Activated CD8-positive, alpha-beta memory T cell treated with anti-CD3 and anti-CD28 coated beads, Interleukin-2, amount 50 U/mL, for 48 hours (primary cell): ENCODE measurements around the gene NEGR1.

Experiments used
- DNase-seq: peaks from one replicate; pipeline ENCODE4 v3.0.0-alpha.2; 2020

NEGR1 gene

DNA sequence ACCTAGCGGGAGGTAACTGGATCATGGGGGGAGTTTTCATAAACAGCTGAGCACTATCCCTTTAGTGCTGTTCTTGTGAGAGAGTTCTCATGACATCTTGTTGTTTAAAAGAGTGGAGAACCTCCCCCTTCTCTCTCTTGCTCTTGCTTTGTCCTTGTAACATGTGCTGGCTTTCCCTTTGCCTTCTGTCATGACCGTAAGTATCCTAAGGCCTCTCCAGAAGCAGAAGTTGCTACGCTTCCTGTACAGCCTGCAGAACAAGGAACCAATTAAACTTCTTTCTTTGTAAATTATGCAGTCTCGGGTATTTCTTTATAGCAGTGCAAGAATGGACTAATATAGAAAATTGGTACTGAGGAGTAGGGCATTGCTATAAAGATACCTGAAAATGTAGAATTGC is 515.6 kb downstream of the NEGR1 start:
- no peak for DNase-seq

DNA sequence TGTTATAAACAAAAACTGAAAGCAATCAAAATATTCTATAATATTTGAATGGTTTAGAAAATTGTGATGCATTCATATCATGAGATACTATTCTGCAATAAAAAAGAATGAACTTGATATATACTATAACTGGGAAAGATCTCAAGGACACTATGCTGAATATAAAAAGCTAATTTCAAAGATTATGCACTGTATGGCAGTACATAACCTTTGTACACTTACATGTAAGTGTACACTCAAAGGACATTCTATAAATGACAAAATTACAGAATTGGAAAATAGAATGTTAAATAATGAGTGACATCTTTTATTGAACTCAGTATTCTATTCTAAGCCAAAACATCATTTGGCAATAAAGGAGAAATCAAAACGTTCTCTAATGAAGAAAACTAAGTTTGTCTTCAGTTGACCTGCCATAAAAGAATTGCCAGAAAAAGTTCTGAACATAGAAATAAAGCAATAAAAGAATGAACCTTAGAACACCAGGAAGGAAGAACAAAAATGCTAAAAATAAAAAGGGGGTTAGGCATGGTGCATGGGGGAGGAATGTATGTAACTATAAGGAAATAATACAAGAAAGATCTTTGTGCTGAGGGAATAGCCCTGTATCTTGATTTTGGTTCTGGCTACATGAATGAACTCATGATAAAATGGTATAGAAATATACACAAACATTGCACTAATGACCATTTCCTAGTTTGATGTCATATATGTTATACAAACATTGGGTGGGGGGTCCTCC is 519.7 kb downstream of the NEGR1 start:
- DNase-seq = no peak

DNA sequence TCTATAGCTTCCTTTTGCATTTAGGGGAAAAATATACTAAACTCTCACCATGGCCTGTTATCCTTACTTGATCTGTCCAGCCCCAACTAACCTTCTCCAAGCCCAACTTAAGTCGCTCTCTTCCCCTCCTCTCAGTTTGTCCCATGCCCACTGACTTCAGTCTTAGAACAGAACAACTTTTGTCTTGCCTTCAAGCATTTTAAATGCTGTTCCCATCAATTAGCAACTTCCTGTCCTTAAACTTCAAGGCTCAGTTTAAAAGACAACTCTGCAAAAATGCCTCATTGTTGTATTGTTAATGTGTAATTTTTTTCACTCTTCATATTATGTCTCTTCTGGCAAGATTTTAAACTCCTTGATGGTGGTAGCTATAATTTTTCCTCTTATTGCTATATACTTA is 526.9 kb downstream of the NEGR1 start:
- no peak for DNase-seq

DNA sequence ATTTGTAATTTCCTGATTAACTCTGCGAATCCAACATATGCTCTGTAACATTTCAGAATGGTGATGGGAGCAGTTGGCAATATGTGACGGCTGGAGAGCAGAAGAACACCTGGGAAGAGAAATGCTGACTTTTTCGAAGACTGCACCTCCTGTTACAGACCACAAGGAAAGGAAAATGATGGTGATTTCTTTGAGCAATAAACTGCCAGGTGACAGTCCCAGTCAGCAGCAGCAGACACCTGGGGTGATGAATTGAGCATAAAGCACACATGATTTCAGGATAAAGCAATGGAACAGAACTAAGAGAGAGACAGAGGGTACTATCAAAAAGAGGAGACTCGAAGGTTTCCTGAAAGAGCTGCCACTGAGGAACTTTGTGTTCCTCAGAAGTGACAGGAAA is 528.6 kb downstream of the NEGR1 start:
- DNase-seq = no peak

DNA sequence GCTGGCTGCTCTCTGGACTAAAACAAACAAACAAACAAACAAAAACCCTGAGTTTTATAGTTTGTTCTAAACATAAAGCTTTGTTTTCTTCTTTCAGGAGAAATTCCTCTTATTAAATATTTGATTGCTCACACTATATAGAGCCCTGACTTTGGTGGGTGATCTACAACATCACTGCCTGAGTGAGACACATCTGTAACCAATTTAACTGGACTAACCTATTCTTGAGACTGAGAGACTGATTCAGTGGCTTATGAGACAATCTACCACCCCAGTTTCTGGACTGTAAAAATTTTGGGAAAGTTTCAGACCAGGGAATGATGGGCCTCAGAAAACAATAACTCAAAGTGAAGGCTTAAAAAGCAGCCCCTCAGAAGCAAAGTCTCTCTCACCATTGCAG is 537.0 kb downstream of the NEGR1 start:
- no peak for DNase-seq

DNA sequence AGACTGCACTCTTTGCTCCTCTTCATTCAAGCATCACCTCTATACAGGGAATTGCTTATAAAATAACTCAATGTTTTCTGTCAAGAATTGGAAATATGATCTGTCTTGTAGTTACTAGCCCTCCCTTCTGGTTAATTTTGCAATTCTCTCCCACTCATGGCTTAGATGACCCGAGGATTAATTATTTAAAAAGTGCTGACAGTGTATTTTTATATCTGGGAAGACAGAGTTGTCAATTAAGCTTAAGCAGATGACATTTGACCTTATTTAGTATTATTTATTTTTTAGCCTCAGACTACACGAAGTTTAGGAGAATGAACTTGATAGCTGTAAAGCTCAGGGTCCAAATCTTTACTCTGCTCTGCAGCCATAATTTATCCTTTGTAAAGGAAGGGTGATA is 538.5 kb downstream of the NEGR1 start:
- no peak for DNase-seq

DNA sequence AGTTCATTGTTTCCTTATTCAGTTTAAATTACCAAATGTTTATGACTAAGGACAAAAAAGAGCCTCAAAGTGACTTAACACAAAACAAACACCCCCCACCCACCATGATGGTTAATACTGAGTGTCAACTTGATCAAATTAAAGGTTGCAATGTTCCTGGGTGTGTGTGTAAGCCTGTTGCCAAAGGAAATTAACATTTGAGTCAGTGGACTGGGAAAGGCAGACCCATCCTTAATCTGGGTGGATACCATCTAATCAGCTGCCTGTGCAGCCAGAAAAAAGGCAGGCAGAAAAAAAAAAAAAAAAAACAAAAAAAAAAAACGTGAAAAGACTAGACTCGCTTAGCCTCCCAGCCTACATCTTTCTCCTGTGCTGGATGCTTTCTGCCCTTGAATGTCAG is 543.4 kb downstream of the NEGR1 start:
- DNase-seq = no peak

DNA sequence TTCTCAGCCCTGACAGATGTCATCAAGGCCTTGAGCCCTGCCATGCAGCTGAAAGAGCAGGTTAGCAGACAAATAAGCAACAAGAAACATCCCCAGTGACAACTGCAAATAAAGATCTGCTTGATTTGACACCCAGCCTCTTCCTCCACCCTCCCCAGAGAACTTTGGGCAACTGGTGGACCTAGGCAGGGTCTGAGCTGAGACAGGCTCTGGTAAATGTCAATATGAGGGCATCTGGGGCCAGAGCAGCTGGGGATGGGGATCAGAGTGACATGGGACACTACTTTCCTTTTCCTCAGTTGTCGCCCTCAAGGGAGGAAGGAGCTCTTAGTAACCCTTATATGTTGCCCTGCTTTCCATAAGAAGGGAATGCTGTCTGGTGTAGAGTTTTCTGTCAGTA is 544.1 kb downstream of the NEGR1 start:
- no peak for DNase-seq

DNA sequence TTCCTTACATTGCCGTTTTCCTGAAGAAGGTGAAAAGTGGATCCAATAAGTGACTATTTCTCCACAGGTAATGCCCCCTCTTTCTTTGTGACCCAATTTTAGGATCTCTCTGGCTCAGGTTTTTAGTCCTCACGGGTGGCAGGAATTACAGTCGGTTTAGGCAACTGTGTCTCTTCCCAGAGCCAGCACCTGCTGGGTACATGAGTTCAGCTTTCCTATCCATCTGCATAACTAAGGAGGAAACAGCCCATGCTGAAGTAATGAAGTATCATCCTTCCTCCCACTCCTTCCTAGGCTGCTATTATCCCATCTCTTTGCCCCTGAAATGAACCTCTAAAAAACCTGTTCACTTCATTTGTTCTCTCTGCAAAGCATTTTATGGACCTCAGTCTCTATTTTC is 544.6 kb downstream of the NEGR1 start:
- DNase-seq = no peak

DNA sequence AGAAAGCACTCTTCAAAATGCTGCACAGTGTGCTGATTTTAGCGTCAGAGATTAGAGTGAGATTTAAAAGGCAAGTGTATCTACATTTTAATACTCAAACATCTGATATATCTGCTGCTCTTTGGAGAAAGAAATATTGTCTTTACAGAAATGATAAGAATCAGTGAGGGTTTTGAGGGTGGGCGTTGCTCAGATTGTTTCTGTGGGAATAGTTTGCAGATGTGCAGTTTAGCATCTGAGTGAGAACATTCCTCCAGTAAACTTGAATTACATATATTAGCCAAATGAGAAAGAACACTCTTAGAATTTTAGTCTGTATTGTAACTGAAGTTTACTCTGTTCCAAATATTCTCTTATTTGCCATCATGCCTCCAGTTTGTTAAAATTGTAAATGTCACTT is 549.2 kb downstream of the NEGR1 start:
- no peak for DNase-seq

DNA sequence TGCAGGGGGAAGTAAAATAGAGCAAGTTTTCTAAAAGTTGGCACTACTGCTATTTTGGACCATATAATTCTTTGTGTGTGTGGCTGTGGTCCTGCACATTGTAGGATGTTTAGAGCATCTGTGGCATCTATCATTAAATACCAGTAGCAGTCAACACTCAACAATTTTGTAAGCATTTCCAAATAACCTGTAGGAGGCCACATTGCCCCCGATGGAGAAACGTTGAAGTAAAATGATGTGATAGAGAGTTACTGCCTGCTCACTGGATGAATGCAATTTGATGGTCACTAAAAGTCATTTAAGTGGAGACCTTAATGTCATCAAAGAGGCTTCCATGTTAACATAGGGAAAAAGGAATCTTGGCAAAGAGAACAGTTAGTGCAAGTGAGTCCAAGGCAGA is 560.8 kb downstream of the NEGR1 start:
- no peak for DNase-seq

DNA sequence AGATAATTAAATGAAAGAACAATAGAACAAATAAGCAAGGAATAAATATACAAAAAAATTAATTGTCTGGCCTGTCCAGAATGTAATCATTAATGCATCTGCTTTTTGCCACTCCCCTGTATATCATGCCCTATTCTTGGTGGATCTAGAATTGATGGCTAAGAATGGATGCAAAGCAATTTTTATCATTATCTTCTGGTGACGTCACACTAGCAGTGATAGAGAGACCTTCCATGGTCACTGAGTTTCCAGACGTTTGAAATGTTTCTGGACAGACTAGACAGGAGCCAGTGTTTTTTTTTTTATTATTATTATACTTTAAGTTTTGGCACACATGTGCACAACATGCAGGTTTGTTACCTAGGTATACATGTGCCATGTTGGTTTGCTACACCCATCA is 563.0 kb downstream of the NEGR1 start:
- DNase-seq = no peak

DNA sequence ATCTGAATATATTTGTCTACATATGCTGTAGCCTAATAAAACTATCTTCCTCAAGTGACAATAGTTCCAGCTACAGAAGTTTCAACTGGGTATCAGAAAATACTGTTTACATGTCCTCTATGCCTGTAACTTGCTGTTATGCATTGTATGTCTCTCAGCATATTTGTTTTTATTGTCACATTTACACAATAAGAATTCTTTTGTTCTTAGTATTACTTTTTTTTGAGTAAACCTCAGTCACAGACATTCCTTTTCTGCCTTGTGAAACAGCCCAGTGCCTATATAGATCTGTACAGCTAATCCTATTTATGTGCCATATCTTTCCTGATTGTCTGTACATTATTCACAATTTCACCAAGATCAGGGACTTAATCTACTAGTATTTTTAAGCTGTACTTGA is 565.2 kb downstream of the NEGR1 start:
- no peak for DNase-seq

DNA sequence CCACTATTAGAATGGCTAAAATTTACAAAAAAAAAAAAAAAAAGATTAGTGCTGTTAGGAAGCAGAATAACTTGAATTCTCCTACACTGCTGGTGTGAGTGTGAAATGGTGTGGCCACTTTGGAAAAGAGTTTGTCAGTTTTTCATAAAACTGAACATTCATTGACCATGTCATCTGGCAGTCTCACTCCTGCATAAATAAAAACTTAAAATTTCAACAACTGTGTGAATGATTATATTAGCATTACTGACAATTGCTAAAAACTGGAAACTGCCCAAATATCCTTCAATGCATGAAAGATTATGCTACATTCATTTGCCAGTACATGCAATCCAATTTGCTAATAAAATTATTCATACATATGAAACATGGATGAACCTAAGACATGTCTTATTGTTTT is 570.9 kb downstream of the NEGR1 start:
- no peak for DNase-seq

DNA sequence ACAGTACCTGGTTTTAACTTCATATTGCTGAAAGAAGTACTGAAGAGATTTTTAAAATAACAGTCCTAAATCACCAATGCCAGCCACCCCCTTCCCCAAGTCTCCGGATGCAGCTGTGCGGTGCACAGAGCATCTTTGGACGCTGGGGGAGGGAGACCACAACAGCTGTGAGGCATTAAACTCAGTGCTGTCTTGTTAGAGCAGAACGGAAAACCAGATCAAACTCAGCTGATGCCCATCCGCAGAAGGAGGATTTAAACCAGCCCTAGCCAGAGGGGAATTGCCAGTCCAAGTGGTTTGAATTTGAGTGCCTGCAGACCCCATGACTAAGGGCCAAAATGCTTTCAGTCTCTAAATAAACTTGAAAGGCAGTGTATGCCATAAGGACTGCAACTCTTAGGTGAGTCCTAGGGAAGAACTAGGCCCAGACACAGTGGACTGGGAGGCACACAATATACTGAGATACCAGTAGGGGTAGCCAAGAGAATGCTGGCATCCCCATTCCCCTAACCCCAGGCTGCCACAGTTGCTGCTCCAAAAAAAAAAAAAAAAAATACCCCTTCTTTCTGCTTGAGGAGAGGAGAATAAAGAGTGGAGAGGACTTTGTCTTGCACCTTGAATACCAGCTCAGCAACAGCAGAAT is 576.2 kb downstream of the NEGR1 start:
- no peak for DNase-seq

DNA sequence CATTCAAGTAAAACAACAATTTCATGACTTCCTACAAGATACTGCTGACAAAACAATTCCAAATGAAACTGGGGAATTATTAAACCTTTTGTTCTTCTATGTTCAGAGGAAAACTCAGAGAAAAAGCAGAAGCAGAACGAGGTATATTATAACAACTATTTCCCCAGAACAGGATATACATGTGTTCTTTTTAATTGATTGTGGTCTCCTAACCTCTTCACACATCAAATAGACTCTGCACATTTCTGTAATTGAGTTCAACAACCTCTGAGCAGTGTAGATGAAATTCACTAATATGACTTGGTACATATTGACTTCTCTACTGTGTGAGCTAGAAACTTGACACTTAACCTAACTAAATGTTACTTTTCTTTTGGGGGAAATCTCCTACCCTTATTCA is 584.2 kb downstream of the NEGR1 start:
- no peak for DNase-seq

DNA sequence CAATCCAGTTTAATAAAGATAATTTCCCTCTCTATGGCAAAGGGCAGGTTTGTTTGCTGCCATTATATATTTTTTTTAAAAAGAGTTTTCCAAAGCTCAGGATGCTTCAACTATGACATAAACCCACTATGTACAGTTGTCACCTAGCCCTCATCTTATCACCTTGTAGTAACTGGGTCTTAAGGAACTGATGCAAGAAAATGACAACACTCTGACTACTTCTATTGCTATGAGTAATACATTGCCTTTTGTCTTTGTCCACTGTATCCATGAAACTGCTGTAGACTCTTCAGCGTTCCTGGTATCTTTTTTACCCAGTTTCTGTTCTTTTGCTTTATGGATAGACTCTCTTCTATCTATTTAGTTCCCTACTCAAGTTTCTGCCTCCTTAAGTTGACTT is 586.5 kb downstream of the NEGR1 start:
- DNase-seq = no peak

DNA sequence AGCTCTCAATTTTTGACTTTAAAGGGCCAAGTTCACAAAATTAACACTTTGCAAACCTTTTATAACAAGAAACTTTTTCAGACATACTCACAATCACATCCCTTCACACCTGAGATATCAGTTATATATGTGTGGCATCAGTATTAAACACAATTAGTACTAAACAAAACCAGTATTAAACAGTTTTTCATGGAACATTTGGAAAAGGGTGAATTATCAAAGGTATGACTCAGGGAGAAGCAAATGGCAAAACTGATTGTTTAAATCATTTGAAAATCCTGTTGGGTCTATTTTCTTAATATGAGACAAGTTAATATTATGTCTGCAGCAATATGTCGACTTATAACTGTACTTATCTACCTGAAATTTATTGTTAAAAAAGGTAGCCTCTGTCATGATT is 587.3 kb downstream of the NEGR1 start:
- no peak for DNase-seq

DNA sequence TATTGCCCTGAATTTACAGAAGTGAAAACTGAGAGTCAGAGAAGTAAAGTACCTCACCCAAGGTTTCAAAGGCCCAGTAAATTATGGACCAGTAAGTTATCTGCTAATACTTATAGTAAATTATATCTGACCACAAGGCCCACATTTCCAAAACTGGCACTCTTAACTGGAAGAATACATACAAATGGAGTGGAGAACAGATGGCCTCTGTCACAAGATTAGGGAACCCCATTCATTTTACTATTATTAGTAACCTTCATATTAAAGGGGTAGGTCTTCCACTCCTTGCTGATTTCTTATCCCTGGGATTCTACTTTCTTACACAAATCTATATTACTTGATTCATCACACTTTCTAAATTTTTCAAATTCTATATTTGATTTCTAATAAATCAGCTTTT is 588.8 kb downstream of the NEGR1 start:
- DNase-seq = no peak

DNA sequence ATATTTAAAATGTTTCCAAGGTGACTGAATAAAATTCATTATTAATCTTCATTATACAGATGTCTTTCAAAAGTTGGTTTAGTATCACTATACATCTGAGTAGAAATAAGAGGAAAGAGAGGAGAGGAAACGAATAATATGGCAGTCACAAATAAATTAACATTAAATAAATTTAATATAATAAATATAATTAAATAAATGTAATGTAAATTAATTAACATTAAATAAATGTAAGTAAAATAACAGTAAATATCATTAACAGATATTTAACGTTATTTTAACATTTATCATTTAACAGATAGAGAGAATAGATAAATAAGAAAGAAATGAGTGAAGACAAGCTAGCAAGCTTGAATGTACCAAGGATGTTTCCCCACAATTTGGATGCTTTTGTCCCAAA is 592.7 kb downstream of the NEGR1 start:
- DNase-seq = no peak

DNA sequence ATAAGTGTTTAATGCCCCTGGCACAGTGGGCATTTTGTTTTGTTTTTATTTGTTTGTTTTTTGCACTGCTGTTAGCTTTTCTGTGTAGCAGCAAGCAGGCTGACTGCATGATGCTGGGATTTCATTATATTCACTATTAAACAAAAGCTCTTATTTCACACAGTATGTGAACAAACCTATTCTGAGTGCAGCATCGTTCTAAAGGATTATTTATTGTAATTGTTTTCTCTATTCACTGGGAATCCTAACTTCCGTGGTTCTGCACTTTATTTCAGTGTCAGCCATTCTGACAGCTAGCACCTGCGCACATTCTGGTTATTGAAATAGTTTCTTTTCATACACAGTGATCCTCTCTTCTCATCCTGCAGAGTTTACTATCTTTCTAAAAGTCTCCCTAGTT is 595.0 kb downstream of the NEGR1 start:
- no peak for DNase-seq

DNA sequence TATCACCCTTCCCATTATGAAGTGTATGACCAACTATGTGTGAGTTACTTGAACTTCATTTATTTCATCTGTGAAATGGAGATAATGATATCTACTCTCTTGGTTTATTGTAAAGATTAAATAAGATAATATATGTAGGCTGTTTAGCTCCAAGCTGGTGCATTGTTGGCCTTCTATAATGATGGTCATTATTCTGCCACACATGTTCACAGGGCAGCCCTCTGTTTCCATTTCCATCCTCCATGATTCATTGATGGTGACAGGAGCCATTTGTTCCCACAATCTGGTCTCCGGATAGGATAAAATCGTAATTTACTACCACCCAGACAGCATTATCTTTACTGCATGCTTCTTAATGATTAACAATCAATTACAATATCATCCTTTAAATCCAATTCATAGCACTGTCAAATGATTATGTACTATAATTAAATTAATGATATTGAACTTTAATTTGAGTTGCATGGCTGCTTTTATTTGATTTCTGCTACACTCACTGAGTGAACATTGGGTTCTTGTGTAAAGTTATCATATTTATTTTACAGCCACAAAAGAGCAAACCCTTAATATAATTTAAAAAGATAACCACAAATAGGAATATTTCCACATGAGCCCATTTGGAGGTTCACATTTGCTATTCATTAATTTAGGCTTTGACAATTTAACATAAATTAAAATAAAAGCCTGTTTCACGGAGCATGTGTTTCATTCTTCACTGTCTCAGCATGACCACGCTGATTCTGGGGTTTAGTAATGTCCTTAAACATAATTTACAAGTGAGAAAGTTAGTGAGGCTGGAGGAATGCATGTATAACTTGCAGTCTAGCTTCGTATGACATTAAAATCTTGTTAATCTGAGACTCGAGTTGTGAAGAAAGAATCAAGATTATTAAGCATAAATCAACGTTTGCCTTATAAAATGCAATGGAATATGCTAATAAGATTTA is 605.1 kb downstream of the NEGR1 start:
- DNase-seq = no peak

DNA sequence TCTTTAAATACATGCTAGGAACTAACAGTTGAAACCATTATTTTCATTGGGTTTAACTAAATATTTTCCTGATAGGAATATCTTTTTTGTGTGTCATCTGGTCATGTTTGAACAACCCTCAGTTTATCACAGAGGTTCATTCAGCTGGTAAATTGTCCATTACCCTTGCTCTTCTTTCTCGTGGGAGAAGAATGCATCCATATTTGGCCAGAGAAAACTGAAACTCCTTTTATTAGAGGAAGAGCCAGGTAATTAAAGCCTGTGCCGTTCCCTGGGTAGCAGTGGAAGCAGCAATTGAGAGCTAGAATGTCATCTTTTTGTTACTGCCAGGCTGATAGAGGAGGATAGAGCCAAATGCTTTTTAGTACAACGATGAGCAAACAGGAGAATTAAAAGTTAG is 614.3 kb downstream of the NEGR1 start:
- DNase-seq = no peak

DNA sequence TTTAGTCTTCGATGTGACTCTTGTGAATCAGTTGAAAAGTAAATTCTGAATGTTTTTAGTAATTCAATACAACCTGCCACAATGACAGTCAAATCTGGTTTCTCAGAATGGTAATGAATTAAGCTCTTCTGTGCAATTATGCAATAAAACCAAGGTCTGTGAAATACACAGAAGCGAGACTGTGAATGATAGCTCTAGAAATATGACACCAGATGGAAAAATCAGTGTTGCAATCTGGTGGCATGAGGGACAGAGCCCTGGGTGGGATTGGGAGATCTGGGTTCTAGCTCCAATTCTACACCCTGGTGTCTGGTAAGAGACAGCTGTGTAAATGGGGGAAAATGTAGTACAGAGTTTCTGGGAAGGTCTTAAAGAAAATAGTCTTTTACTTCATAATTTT is 615.1 kb downstream of the NEGR1 start:
- DNase-seq = no peak
